Upper lobe of right lung (tissue), 1 donor: ENCODE data around the gene OGFOD3. TPM values are rescaled to one million over a fixed set of nuclear protein-coding genes. Genes with fewer than 3 reads are reported as not detected.
A peak's percentile ranks its signal among the peaks of the same experiment; 100 is the strongest.

Experiments used
- ATAC-seq: fragments of 200-7000 bp; cut with Tn5 transposase; one replicate; pipeline ENCODE4 v1.9.1; 2020; ENCODE audit warnings: mild to moderate bottlenecking, moderate library complexity
- DNase-seq: peaks from one replicate; pipeline ENCODE4 v3.0.0-alpha.2; 2020
- H3K27ac ChIP-seq: fragments of 200-600 bp; one replicate; pipeline ENCODE4 v1.8.0; 2022
- H3K27me3 ChIP-seq: fragments of 200-600 bp; one replicate; pipeline ENCODE4 v1.8.0; 2022; ENCODE audit warnings: mild to moderate bottlenecking
- H3K36me3 ChIP-seq: fragments of 200-600 bp; one replicate; pipeline ENCODE4 v1.8.0; 2022
- H3K4me1 ChIP-seq: fragments of 200-600 bp; one replicate; pipeline ENCODE4 v1.8.0; 2022
- H3K4me3 ChIP-seq: fragments of 200-600 bp; one replicate; pipeline ENCODE4 v1.8.0; 2022; ENCODE audit warnings: mild to moderate bottlenecking
- H3K9me3 ChIP-seq: fragments of 200-600 bp; one replicate; pipeline ENCODE4 v1.8.0; 2022
- CTCF ChIP-seq: fragments of 200-600 bp; IDR thresholded peaks from one replicate; pipeline ENCODE4 v1.8.0; 2022; ENCODE audit warnings: antibody characterized with exemption
- intact Hi-C: fragments of 100-400 bp; cut with DNase I; formaldehyde crosslinking; loops from one replicate; pipeline ENCODE4 v1.11.0; 2022
- total RNA-seq: library from RNA; stranded (reverse); fragmentation: NEBNext Ultra II Directional; extraction: Animal tissue kit (Norgen Biotek cat#: 25700); gene quantifications from one replicate; pipeline ENCODE4 v1.2.1, GENCODE V29; 2021
- donor health status: DM: no; HTN: yes; CAD: no; lungs with severe emphysema.

OGFOD3 gene
- total RNA-seq, 1 donor from 2014 or later = 32.7 TPM

GRCh38 chr17:82353484-82353883, 64.9 kb downstream of the OGFOD3 start:
- TF ChIP-seq CTCF = no peak
- H3K4me1 ChIP-seq = no peaks in the 10 kb centered on the region
- no peaks in the 10 kb centered on the region for H3K9me3 ChIP-seq
- H3K27ac ChIP-seq = no peak overlapping the region
- H3K4me3 ChIP-seq = no peak overlapping the region
- ATAC-seq (no peak), DNase-seq (no peak)
- intact Hi-C loops = loop anchor here (10.0 kb wide), 2 partner anchors 51 to 201 kb away; no protein-coding TSS in a partner anchor
- no peaks in the 10 kb centered on the region for H3K36me3 ChIP-seq
- peaks cover 10% of the 10 kb centered on the region for H3K27me3 ChIP-seq

DNA sequence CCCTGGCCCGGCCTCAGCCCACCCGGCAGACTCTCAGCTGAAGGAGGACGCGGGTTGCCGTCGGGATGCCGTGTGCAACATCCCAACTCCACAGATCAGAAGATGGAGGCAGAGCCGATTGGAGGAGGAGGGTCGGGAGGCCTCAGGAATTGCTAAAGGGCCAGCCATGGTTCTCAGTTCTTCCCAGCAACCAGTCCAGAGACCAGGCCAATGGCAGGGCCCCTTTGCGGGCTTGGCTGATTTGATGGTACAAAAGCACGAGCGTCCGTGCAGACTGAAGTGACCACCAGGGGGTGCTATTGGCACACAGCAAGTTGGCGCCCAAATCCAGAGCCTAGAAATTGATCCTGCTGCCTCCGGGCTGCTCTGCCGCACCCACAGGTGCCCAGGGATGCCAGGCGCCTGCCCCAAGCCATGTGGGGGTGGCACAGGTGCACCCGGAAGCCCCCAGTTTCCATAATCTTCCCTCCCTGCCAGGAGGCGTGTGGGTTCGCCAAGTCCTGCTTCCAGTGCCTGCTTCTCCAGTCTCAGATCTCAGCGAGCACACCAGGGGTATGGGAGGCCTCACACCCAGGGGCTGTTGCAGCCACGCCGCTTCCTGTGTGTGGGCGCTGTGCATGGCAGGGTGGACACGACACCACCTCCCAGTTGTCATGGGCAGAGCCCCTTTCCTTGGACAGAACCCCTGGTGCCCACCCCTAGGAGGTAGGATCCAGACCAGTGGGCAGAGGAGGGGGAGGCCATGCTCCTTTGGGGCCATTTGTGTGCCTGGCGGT, 66.5 kb downstream of the OGFOD3 start:
- Histone ChIP-seq H3K27me3 (peaks cover 14% of the 10 kb centered on the region), H3K4me3 (no peak overlapping the region), H3K27ac (no peak overlapping the region), H3K9me3 (no peaks in the 10 kb centered on the region), H3K4me1 (no peaks in the 10 kb centered on the region), H3K36me3 (no peaks in the 10 kb centered on the region)
- ATAC-seq (peak; percentile 85), DNase-seq (peak; percentile 87)
- TF ChIP-seq CTCF = peak; percentile 97
- intact Hi-C loops = loop anchor here (10.0 kb wide), 2 partner anchors 53 to 203 kb away; no protein-coding TSS in a partner anchor

- H3K4me3 ChIP-seq = no peak overlapping the region
- no peak overlapping the region for H3K27ac ChIP-seq
- H3K27me3 ChIP-seq = peaks cover 14% of the 10 kb centered on the region
- H3K9me3 ChIP-seq = no peaks in the 10 kb centered on the region
- H3K4me1 ChIP-seq = no peaks in the 10 kb centered on the region
- intact Hi-C loops = loop anchor here (10.0 kb wide), 2 partner anchors 54 to 204 kb away; no protein-coding TSS in a partner anchor
- no peak for DNase-seq
- H3K36me3 ChIP-seq = no peaks in the 10 kb centered on the region
- ATAC-seq = no peak
- no peak for TF ChIP-seq CTCF
Measured at GRCh38 chr17:82351254-82351712, 67.1 kb downstream of the OGFOD3 start.

DNA sequence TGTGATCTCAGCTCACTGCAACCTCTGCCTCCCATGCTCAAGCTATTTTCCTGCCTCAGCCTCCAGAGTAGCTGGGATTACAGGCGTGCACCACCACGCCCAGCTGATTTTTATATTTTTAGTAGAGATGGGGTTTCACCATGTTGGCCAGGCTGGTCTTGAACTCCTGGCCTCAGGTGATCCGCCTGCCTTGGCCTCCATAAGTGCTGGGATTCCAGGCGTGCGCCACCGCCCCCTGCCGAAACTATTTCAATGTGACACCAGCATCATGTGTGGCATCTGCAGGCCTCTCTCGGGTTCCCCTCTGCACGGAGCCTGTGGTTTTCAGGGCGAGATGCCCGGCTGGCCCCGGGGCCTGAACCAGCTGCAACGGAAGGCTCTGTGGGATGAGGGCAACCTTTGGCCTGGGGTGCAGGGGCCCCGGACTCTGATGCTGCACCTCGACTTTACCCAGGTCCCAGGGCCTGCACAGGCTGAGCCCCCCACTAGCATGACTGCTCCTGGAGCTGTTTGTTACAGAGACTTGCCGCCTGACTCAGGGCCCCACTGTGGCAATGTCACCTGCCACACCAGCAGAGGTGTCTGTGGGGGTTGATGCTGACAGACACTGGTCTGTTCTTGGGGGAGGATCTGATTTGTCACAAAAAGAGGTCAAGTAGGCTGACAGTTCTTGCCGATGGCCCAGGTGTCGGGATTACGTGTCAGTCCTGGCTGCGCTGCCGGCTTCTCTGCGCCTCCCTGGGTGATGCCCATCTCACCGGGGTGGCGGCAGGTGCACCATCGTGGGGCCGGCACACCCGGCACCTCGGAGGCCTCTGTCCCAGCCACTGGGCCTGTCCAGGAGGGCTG, 68.0 kb downstream of the OGFOD3 start:
- peaks cover 14% of the 10 kb centered on the region for H3K27me3 ChIP-seq
- no peaks in the 10 kb centered on the region for H3K36me3 ChIP-seq
- no peaks in the 10 kb centered on the region for H3K9me3 ChIP-seq
- intact Hi-C loops = loop anchor here (10.0 kb wide), 2 partner anchors 54 to 204 kb away; no protein-coding TSS in a partner anchor
- ATAC-seq (no peak), DNase-seq (no peak)
- H3K4me1 ChIP-seq = no peaks in the 10 kb centered on the region
- no peak overlapping the region for H3K4me3 ChIP-seq
- peak; percentile 7 for TF ChIP-seq CTCF
- H3K27ac ChIP-seq = no peak overlapping the region

DNA sequence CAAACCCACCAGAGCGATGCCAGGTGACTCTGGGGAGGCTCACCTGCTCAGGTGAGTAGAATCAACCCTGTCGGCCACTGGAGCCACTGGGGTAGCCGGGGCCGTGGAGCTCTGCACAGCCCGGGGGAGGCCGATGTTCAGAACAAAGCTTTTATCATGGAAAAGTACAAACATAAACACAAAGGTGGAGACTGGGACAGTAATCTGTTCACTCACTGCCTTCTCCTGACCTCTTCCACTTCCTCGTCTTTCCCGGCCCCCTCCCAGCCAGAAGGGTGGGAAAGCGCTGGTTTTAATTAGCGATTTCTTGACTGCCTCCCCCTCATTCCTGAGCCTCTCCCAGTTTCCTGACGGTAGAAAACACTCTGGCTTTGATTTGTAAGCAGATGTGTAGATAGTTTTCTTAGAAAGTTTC, 69.1 kb downstream of the OGFOD3 start:
- intact Hi-C loops = no loop called here
- no peaks in the 10 kb centered on the region for H3K9me3 ChIP-seq
- ATAC-seq = no peak
- no peak overlapping the region for H3K27ac ChIP-seq
- peaks cover 14% of the 10 kb centered on the region for H3K27me3 ChIP-seq
- H3K4me3 ChIP-seq = no peak overlapping the region
- TF ChIP-seq CTCF = no peak
- H3K36me3 ChIP-seq = no peaks in the 10 kb centered on the region
- no peak for DNase-seq
- H3K4me1 ChIP-seq = no peaks in the 10 kb centered on the region
